ENCODE data around the gene UTS2R.

The UTS2R gene

DNA sequence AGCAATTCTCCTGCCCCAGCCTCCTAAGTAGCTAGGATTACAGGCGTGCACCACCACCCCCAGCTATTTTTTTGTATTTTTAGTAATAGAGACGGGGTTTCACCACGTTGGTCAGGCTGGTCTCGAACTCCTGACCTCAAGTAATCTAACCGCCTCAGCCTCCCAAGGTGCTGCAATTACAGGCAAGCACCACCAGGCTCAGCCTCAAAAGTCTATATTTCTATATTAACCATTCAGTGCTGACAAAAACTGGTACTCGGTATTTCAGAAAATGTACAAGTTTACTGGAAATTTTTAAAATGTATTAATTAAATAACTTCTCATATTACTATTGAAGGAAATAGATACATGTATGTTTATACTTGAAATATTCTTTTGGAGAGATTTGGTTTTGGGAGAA is 45.2 kb downstream of the UTS2R start:
- Mint-ChIP-seq H3K27ac (no peak overlapping the region), H3K4me3 (no peak overlapping the region), H3K9me3 (no peaks in the 10 kb centered on the region), H3K27me3 (ENCODE audit: low read depth) (no peaks in the 10 kb centered on the region), H3K4me1 (ENCODE audit: low read depth) (peaks cover 24% of the 10 kb centered on the region), H3K36me3 (ENCODE audit: low read depth) (peaks cover 22% of the 10 kb centered on the region)
- no peak for DNase-seq (ENCODE audit: low spot score)

DNA sequence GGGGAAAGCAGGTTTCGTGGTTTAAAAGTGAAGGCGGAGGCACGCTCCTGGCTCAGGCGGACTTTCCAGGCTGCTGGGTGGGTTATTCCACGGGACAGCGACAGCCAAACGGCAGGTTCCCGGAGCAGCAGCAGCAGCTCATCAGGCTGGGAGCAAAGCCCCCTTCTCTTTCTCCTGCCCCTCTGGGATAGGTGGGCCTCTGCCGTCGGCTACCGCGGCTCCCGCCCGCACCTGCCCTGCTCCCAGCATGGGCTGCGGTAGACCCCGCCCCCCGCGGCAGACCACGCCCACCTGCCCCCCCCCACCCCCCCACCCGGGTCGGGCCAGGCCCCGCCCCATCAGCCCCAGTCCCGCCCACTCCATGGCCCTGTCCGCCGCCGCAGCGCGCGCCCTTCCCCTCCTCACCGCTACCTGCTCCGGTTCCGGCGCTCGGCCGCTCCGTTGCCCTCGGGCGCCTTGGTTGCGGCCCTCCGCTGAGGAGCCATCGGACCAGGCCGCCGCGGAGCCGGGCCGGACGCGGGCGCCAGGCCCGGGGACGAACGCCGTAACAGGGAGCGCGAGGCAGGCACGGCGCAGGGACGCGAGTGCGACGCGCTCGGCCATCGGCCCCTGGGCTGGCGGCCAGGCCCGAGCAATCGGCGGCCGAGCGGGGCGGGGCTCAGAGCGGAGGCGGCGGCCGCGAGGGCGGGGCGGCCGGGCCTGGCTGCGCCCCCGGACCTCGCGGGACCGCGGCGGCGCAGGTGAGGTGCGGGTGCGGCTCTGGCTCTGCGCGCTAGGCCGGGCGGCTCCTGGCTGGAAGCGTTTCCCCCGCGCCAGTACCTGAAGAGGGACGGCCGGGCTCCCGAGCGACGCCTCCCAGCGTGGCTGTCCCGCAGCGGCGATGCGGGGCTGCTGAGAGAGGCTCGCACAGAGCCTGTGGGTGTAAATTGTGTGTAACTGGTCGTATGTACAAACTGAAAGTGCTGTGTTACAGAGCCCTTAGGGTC is 46.7 kb downstream of the UTS2R start, which contains the start of the genes HEXD and OGFOD3:
TSS of gene HEXD (plus strand) at position 347 of the 986 bp plus-strand sequence. CDS start 1,453 bp downstream, outside the sequence.
TSS of gene OGFOD3 (minus strand) at position 586 of the 986 bp plus-strand sequence. CDS start at position 485, 101 bp downstream.
- H3K4me1 Mint-ChIP-seq (ENCODE audit: low read depth) = peaks cover 22% of the 10 kb centered on the region
- H3K27ac Mint-ChIP-seq = peak within 1 kb of the TSS; percentile 87
- no peaks in the 10 kb centered on the region for H3K27me3 Mint-ChIP-seq (ENCODE audit: low read depth)
- H3K4me3 Mint-ChIP-seq = peak within 1 kb of the TSS; percentile 80
- DNase-seq (ENCODE audit: low spot score) = peak; percentile 90
- H3K36me3 Mint-ChIP-seq (ENCODE audit: low read depth) = peaks cover 32% of the 10 kb centered on the region
- no peaks in the 10 kb centered on the region for H3K9me3 Mint-ChIP-seq

DNA sequence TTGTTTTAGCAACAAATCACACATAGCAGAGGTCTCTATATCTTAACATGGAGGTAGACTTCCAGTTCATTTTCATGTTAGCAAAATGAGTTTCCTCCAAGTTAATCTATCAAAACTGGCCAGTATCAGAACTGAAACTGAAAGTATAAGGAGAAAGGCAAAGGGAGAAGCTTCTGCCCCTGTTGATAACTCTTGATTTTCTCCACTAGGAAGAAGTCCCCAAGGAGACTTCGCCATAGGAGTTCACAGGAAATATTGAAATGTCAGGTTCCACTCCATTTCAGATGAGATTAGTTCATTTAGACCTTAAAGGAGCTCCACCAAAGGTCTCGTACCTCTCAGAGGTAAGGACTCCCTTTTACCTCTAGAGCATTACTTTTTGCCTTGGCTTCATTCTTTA is 48.0 kb downstream of the UTS2R start:
- Mint-ChIP-seq H3K4me1 (ENCODE audit: low read depth) (peaks cover 20% of the 10 kb centered on the region), H3K27me3 (ENCODE audit: low read depth) (no peaks in the 10 kb centered on the region), H3K27ac (peak overlapping the region; percentile 87), H3K9me3 (no peaks in the 10 kb centered on the region), H3K4me3 (peak overlapping the region; percentile 80), H3K36me3 (ENCODE audit: low read depth) (peaks cover 32% of the 10 kb centered on the region)
- no peak for DNase-seq (ENCODE audit: low spot score)

DNA sequence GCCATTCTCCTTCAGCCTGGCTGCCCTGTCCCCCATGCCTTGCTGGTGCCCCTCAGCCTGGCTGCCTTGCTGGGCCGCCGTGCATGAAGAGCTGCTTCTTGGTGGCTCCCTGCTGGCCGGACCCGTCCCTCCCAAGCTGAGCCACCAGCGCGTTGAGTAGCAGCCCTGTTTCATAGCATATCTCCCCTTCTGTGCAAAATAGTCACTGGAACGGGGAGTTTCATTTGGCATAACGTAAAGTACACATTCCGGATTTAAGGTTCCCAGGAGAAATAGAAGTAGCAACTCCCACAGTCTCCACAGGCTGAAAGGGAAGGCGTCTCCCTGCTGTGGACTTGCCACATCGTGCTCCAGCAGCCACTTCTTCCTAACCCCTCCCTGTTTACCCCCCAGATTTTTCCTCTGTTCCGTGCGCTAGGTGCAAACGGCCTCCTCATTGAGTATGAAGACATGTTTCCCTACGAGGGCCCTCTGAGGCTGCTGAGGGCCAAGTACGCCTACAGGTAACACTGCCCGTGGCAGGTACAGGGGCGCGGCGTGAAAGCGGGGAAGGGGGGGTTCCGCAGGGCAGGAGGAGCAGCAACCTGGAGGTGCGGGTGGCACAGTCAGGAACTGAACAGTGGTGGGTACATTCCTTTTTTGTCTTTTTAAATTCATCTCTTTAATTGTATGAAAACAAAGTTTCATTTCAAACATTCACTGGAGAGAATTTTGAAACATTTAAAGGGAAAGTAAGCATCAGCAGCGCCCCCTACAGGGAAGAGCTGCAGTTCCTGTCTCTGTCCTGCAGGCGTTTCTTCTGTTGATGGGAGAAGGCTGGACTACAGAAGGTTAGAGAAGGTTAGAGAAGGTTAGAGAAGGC is 52.7 kb downstream of the UTS2R start:
- peak; percentile 40 for DNase-seq (ENCODE audit: low spot score)
- peak overlapping the region; percentile 34 for H3K27ac Mint-ChIP-seq
- H3K9me3 Mint-ChIP-seq = no peaks in the 10 kb centered on the region
- H3K27me3 Mint-ChIP-seq (ENCODE audit: low read depth) = no peaks in the 10 kb centered on the region
- no peak overlapping the region for H3K4me3 Mint-ChIP-seq
- peaks cover 16% of the 10 kb centered on the region for H3K4me1 Mint-ChIP-seq (ENCODE audit: low read depth)
- peaks cover 43% of the 10 kb centered on the region for H3K36me3 Mint-ChIP-seq (ENCODE audit: low read depth)

DNA sequence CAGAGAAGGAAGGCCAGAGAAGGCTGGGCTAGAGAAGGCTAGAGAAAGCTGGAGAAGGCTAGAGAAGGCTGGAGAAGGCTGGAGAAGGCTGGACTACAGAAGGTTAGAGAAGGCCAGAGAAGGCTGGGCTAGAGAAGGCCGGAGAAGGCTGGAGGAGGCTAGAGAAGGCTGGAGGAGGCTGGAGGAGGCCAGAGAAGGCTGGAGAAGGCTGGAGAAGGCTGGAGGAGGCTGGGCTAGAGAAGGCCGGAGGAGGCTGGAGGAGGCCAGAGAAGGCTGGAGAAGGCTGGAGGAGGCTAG is 53.2 kb downstream of the UTS2R start:
- H3K27me3 Mint-ChIP-seq (ENCODE audit: low read depth) = no peaks in the 10 kb centered on the region
- peaks cover 39% of the 10 kb centered on the region for H3K36me3 Mint-ChIP-seq (ENCODE audit: low read depth)
- peaks cover 19% of the 10 kb centered on the region for H3K4me1 Mint-ChIP-seq (ENCODE audit: low read depth)
- no peak for DNase-seq (ENCODE audit: low spot score)
- no peaks in the 10 kb centered on the region for H3K9me3 Mint-ChIP-seq
- no peak overlapping the region for H3K4me3 Mint-ChIP-seq
- peak overlapping the region; percentile 34 for H3K27ac Mint-ChIP-seq

Measured in T-helper 2 cell treated with Interferon-gamma antibody and Interleukin-4, amounts not matched to agents 5 μg/mL and 100 μg/mL, for 36 hours (primary cell).